ENCODE results near the gene CREB3.

Gene CREB3

GRCh38 chr9:35717132-35717870 lies 15.2 kb upstream of the CREB3 start:
- TF ChIP-seq CTCF (IDR thresholded peaks at IDR 0.05) (no peak), ZFX (IDR thresholded peaks at IDR 0.05; ENCODE audit: borderline replicate concordance) (no peak)
- H3K27ac ChIP-seq = no peak overlapping the region

- no peak for TF ChIP-seq ZFX (IDR thresholded peaks at IDR 0.05; ENCODE audit: borderline replicate concordance)
- no peak for TF ChIP-seq CTCF (IDR thresholded peaks at IDR 0.05)
- H3K27ac ChIP-seq = no peak overlapping the region
These were observed 13.6 kb upstream of the CREB3 start for GRCh38 chr9:35718721-35719511.

- TF ChIP-seq CTCF (IDR thresholded peaks at IDR 0.05) (no peak), ZFX (IDR thresholded peaks at IDR 0.05; ENCODE audit: borderline replicate concordance) (no peak)
- H3K27ac ChIP-seq = no peak overlapping the region
These were observed 12.9 kb upstream of the CREB3 start for GRCh38 chr9:35719546-35719945.

- H3K27ac ChIP-seq = no peak overlapping the region
- TF ChIP-seq CTCF (IDR thresholded peaks at IDR 0.05) (no peak), ZFX (IDR thresholded peaks at IDR 0.05; ENCODE audit: borderline replicate concordance) (no peak)
These were observed 9.0 kb upstream of the CREB3 start for GRCh38 chr9:35723426-35723825.

- TF ChIP-seq ZFX (IDR thresholded peaks at IDR 0.05; ENCODE audit: borderline replicate concordance) = no peak
- no peak for TF ChIP-seq CTCF (IDR thresholded peaks at IDR 0.05)
- no peak overlapping the region for H3K27ac ChIP-seq
These were observed 8.6 kb upstream of the CREB3 start for GRCh38 chr9:35723908-35724307.

- H3K27ac ChIP-seq = no peak overlapping the region
- TF ChIP-seq CTCF (IDR thresholded peaks at IDR 0.05) (no peak), ZFX (IDR thresholded peaks at IDR 0.05; ENCODE audit: borderline replicate concordance) (no peak)
These were observed 7.1 kb upstream of the CREB3 start for GRCh38 chr9:35725362-35725761.

- no peak for TF ChIP-seq ZFX (IDR thresholded peaks at IDR 0.05; ENCODE audit: borderline replicate concordance)
- TF ChIP-seq CTCF (IDR thresholded peaks at IDR 0.05) = no peak
- H3K27ac ChIP-seq = no peak overlapping the region
These were observed 5.5 kb upstream of the CREB3 start for GRCh38 chr9:35726931-35727330.
